ENCODE measurements around the gene SP9. TPM values are rescaled to one million over a fixed set of nuclear protein-coding genes. Genes with fewer than 3 reads are reported as not detected.

The SP9 gene
- total and polyA plus RNA-seq, 5 donors from 2014 or later, result not detected

- H3K4me3 Mint-ChIP-seq, result peak overlapping the region; percentile 55 to 91 (median 74)
- peak overlapping the region; percentile 40 for H3K4me3 ChIP-seq (ENCODE audit: low read depth, low read length)
- no peaks in the 10 kb centered on the region for H3K36me3 Mint-ChIP-seq
- DNase-seq (peak in 1 of 3 donors; percentile 15), ATAC-seq (ENCODE audit: low read depth in 2 of 2) (no peak)
- peaks cover 1 to 4% of the 10 kb centered on the region in 2 experiments for H3K9me3 ChIP-seq (ENCODE audit: control insufficient read depth in 2 of 2, low read length in 2 of 2)
- no peak overlapping the region for H3K27ac ChIP-seq (ENCODE audit: insufficient read depth, low read length, poor library complexity, severe bottlenecking)
- peaks cover 53% of the 10 kb centered on the region for H3K27me3 ChIP-seq (ENCODE audit: control insufficient read depth, insufficient read depth, low read length)
- H3K36me3 ChIP-seq (ENCODE audit: control insufficient read depth, insufficient read depth, low read length), result no peaks in the 10 kb centered on the region
- peaks cover 69% of the 10 kb centered on the region for H3K4me1 ChIP-seq (ENCODE audit: control insufficient read depth, insufficient read depth, low read length, poor library complexity, severe bottlenecking)
- H3K27me3 Mint-ChIP-seq, result peaks cover 80% of the 10 kb centered on the region
- peak overlapping the region in 2 of 3 donors; percentile 62 to 86 for H3K27ac Mint-ChIP-seq
- H3K9me3 Mint-ChIP-seq, result peaks cover 0 to 15% (median 0%) of the 10 kb centered on the region in 7 donors
- H3K4me1 Mint-ChIP-seq, result peaks cover 25 to 40% (median 32%) of the 10 kb centered on the region in 4 donors
Measured at GRCh38 chr2:174335254-174335987, 667 bp downstream of the SP9 start.

DNA sequence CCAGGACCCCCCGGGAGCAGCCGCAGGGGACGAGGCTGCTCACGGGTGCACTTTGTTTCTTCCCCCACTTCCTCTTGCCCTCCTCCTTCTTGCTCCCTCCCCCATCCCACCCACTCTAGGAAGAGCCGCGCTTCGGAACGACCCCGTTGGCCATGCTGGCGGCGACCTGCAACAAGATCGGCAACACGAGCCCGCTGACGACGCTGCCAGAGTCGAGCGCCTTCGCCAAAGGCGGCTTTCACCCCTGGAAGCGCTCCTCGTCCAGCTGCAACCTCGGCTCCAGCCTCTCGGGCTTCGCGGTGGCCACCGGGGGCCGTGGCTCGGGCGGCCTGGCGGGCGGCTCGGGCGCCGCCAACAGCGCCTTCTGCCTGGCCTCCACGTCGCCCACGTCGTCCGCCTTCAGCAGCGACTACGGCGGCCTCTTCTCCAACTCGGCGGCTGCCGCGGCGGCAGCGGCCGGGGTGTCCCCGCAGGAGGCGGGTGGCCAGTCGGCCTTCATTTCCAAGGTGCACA lies 1.3 kb downstream of the SP9 start:
- H3K4me3 Mint-ChIP-seq, result peak overlapping the region in 1 of 4 donors; percentile 91
- no peak overlapping the region for H3K4me3 ChIP-seq (ENCODE audit: low read depth, low read length)

DNA sequence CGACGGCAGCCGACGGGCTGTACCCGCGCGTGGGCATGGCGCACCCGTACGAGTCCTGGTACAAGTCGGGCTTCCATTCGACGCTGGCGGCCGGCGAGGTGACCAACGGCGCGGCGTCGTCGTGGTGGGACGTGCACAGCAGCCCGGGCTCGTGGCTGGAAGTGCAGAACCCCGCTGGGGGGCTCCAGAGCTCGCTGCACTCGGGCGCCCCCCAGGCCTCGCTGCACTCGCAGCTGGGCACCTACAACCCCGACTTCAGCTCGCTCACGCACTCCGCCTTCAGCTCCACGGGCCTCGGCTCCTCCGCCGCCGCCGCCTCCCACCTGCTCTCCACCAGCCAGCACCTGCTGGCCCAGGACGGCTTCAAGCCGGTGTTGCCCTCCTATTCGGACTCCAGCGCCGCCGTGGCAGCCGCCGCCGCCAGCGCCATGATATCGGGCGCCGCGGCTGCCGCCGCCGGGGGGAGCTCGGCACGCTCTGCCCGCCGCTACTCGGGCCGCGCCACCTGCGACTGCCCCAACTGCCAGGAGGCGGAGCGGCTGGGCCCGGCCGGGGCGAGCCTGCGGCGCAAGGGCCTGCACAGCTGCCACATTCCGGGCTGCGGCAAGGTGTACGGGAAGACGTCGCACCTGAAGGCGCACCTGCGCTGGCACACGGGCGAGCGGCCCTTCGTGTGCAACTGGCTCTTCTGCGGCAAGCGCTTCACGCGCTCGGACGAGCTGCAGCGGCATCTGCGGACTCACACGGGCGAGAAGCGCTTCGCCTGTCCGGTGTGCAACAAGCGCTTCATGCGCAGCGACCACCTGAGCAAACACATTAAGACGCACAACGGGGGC lies 2.0 kb downstream of the SP9 start:
- Histone ChIP-seq H3K4me3 (ENCODE audit: low read depth, low read length) (no peak overlapping the region), H3K27ac (ENCODE audit: insufficient read depth, low read length, poor library complexity, severe bottlenecking) (no peak overlapping the region), H3K9me3 (ENCODE audit: control insufficient read depth in 2 of 2, low read length in 2 of 2) (peaks cover 1 to 4% of the 10 kb centered on the region in 2 experiments), H3K36me3 (ENCODE audit: control insufficient read depth, insufficient read depth, low read length) (no peaks in the 10 kb centered on the region), H3K4me1 (ENCODE audit: control insufficient read depth, insufficient read depth, low read length, poor library complexity, severe bottlenecking) (peaks cover 82% of the 10 kb centered on the region), H3K27me3 (ENCODE audit: control insufficient read depth, insufficient read depth, low read length) (peaks cover 46% of the 10 kb centered on the region)
- peaks cover 31 to 47% (median 37%) of the 10 kb centered on the region in 4 donors for H3K4me1 Mint-ChIP-seq
- peaks cover 4% of the 10 kb centered on the region for H3K36me3 Mint-ChIP-seq
- H3K9me3 Mint-ChIP-seq, result peaks cover 0 to 14% (median 0%) of the 10 kb centered on the region in 7 donors
- peak overlapping the region in 1 of 3 donors; percentile 83 for H3K27ac Mint-ChIP-seq
- DNase-seq, result peak in 1 of 3 donors; percentile 61
- peaks cover 77% of the 10 kb centered on the region for H3K27me3 Mint-ChIP-seq
- peak; percentile 26 to 27 for ATAC-seq (ENCODE audit: low read depth in 2 of 2)
- H3K4me3 Mint-ChIP-seq, result peak overlapping the region; percentile 59 to 94 (median 71)

More for the DNA sequence above, 1.3 kb downstream of the SP9 start:
- peaks cover 75% of the 10 kb centered on the region for H3K4me1 ChIP-seq (ENCODE audit: control insufficient read depth, insufficient read depth, low read length, poor library complexity, severe bottlenecking)
- no peak for ATAC-seq (ENCODE audit: low read depth in 2 of 2)
- no peaks in the 10 kb centered on the region for H3K36me3 ChIP-seq (ENCODE audit: control insufficient read depth, insufficient read depth, low read length)
- Mint-ChIP-seq H3K4me1 (peaks cover 26 to 41% (median 33%) of the 10 kb centered on the region in 4 donors), H3K27me3 (peaks cover 77% of the 10 kb centered on the region), H3K36me3 (no peaks in the 10 kb centered on the region), H3K9me3 (peaks cover 0 to 14% (median 0%) of the 10 kb centered on the region in 7 donors), H3K27ac (no peak overlapping the region)
- peaks cover 50% of the 10 kb centered on the region for H3K27me3 ChIP-seq (ENCODE audit: control insufficient read depth, insufficient read depth, low read length)
- no peak overlapping the region for H3K27ac ChIP-seq (ENCODE audit: insufficient read depth, low read length, poor library complexity, severe bottlenecking)
- peak in 1 of 3 donors; percentile 28 for DNase-seq
- peaks cover 1 to 4% of the 10 kb centered on the region in 2 experiments for H3K9me3 ChIP-seq (ENCODE audit: control insufficient read depth in 2 of 2, low read length in 2 of 2)

- Mint-ChIP-seq H3K36me3 (peaks cover 4% of the 10 kb centered on the region), H3K27ac (peak overlapping the region in 2 of 3 donors; percentile 47 to 83), H3K4me1 (peaks cover 28 to 48% (median 34%) of the 10 kb centered on the region in 4 donors), H3K4me3 (peak overlapping the region; percentile 83 to 94 (median 86)), H3K27me3 (peaks cover 74% of the 10 kb centered on the region), H3K9me3 (peaks cover 0 to 13% (median 0%) of the 10 kb centered on the region in 7 donors)
- Histone ChIP-seq H3K36me3 (ENCODE audit: control insufficient read depth, insufficient read depth, low read length) (no peaks in the 10 kb centered on the region), H3K4me1 (ENCODE audit: control insufficient read depth, insufficient read depth, low read length, poor library complexity, severe bottlenecking) (peaks cover 86% of the 10 kb centered on the region), H3K9me3 (ENCODE audit: control insufficient read depth in 2 of 2, low read length in 2 of 2) (peaks cover 0 to 1% of the 10 kb centered on the region in 2 experiments), H3K27ac (ENCODE audit: insufficient read depth, low read length, poor library complexity, severe bottlenecking) (no peak overlapping the region), H3K4me3 (ENCODE audit: low read depth, low read length) (peak overlapping the region; percentile 44), H3K27me3 (ENCODE audit: control insufficient read depth, insufficient read depth, low read length) (peaks cover 44% of the 10 kb centered on the region)
- DNase-seq (peak in 1 of 3 donors; percentile 71), ATAC-seq (ENCODE audit: low read depth in 2 of 2) (no peak)
Measured at GRCh38 chr2:174337337-174338146, 2.8 kb downstream of the SP9 start.

GRCh38 chr2:174338147-174338605 lies 3.4 kb downstream of the SP9 start:
- Mint-ChIP-seq H3K27ac (peak overlapping the region in 1 of 3 donors; percentile 83), H3K4me3 (peak overlapping the region; percentile 83 to 94 (median 86)), H3K27me3 (peaks cover 74% of the 10 kb centered on the region), H3K9me3 (peaks cover 0 to 11% (median 0%) of the 10 kb centered on the region in 7 donors), H3K36me3 (peaks cover 4% of the 10 kb centered on the region), H3K4me1 (peaks cover 27 to 48% (median 34%) of the 10 kb centered on the region in 4 donors)
- Histone ChIP-seq H3K36me3 (ENCODE audit: control insufficient read depth, insufficient read depth, low read length) (no peaks in the 10 kb centered on the region), H3K4me3 (ENCODE audit: low read depth, low read length) (peak overlapping the region; percentile 44), H3K9me3 (ENCODE audit: control insufficient read depth in 2 of 2, low read length in 2 of 2) (peaks cover 0 to 1% of the 10 kb centered on the region in 2 experiments), H3K27ac (ENCODE audit: insufficient read depth, low read length, poor library complexity, severe bottlenecking) (no peak overlapping the region), H3K4me1 (ENCODE audit: control insufficient read depth, insufficient read depth, low read length, poor library complexity, severe bottlenecking) (peaks cover 86% of the 10 kb centered on the region), H3K27me3 (ENCODE audit: control insufficient read depth, insufficient read depth, low read length) (peaks cover 47% of the 10 kb centered on the region)
- ATAC-seq (ENCODE audit: low read depth in 2 of 2), result no peak
- DNase-seq, result no peak

GRCh38 chr2:174338671-174339560 lies 4.2 kb downstream of the SP9 start:
- Histone ChIP-seq H3K27ac (ENCODE audit: insufficient read depth, low read length, poor library complexity, severe bottlenecking) (no peak overlapping the region), H3K4me1 (ENCODE audit: control insufficient read depth, insufficient read depth, low read length, poor library complexity, severe bottlenecking) (peaks cover 86% of the 10 kb centered on the region), H3K36me3 (ENCODE audit: control insufficient read depth, insufficient read depth, low read length) (no peaks in the 10 kb centered on the region), H3K4me3 (ENCODE audit: low read depth, low read length) (no peak overlapping the region), H3K9me3 (ENCODE audit: control insufficient read depth in 2 of 2, low read length in 2 of 2) (peaks cover 0 to 1% of the 10 kb centered on the region in 2 experiments), H3K27me3 (ENCODE audit: control insufficient read depth, insufficient read depth, low read length) (peaks cover 48% of the 10 kb centered on the region)
- no peak overlapping the region for H3K27ac Mint-ChIP-seq
- peak in 1 of 3 donors; percentile 16 for DNase-seq
- peaks cover 4% of the 10 kb centered on the region for H3K36me3 Mint-ChIP-seq
- peaks cover 25 to 46% (median 35%) of the 10 kb centered on the region in 4 donors for H3K4me1 Mint-ChIP-seq
- H3K27me3 Mint-ChIP-seq, result peaks cover 73% of the 10 kb centered on the region
- peak overlapping the region in 3 of 4 donors; percentile 8 to 94 (median 21) for H3K4me3 Mint-ChIP-seq
- H3K9me3 Mint-ChIP-seq, result peaks cover 0 to 11% (median 0%) of the 10 kb centered on the region in 7 donors
- ATAC-seq (ENCODE audit: low read depth in 2 of 2), result no peak
